Islet precursor cell (in vitro differentiated cells): ENCODE data around the gene HOGA1.
"Not testable (repeated sequence)": the region's sequence is repeated elsewhere in the genome, so short reads cannot be mapped to it uniquely, and the experiment has no call there.

Source experiments
- DNase-seq: peaks from one replicate; pipeline ENCODE4 v3.0.0-alpha.2; 2018

HOGA1 gene

DNA sequence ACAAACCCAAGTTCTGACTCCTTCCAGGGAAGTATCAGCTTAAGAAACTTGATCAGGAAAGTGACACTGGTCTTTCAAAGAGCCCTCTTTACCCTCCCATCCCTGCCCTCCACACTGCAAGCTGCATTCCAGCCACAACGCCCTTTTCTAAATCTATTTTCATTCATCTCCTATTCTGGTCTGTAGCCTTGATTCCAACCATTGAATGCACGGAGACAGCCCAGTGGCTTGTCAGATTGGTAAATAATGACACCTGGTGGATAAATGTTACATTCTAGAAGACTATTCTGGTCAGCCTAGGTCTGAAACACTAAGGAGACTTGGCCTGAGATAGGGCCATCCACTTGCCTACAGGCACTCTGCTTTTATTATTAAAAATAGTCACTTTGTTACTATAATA is 28.2 kb downstream of the HOGA1 start:
- DNase-seq = peak; percentile 64

DNA sequence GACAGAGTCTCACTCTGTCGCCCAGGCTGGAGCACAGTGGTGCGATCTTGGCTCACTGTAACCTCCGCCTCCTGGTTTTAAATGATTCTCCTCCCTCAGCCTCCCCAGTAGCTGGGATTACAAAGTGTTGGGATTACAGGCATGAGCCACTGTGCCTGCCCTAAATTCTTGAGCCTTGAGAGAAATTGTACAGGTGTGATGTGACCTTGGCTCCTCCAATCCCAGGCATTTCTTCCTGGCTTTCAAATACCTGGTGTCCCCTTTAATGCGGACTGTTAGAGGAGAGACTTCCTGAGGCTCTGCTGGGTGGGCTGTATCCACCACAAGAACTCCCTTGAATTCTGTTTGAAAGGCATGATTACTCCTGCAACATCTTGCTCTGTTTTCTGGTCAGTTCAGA is 34.1 kb downstream of the HOGA1 start:
- DNase-seq = no peak

DNA sequence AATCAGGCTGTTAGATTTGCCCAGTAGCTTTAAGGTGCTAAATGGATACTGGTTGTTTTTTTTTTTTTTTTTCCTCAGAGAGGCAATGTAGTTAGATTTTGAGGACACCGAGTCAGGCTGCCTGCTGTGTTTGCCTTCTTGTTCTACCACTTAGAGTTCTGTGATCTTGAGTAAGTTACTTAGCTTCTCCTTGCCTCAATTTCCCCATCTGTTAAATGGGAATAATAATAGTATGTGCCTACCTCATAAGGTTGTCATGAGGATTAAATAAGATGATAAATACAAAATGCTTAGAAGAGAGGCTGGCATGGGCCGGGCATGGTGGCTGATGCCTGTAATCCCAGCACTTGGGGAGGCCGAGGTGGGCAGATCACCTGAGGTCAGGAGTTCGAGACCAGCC is 34.5 kb downstream of the HOGA1 start:
- DNase-seq = no peak

DNA sequence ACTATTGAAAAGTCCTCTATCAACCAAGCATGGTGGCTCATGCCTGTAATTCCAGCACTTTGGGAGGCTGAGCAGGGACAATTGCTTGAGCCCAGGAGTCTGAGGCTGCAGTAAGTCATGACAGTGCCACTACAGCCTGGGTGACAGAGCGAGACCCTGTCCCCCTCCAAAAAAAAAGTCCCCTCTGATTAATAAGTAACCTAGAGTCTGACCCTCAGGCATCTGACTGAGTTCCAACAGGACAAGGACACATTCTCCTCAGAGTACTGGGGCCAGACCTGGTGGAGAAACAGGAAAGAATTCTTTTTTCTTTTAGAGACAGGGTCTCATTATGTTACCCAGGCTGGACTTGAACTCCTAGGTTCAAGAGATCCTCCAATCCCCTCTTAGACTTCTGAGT is 39.1 kb downstream of the HOGA1 start:
- no peak for DNase-seq

DNA sequence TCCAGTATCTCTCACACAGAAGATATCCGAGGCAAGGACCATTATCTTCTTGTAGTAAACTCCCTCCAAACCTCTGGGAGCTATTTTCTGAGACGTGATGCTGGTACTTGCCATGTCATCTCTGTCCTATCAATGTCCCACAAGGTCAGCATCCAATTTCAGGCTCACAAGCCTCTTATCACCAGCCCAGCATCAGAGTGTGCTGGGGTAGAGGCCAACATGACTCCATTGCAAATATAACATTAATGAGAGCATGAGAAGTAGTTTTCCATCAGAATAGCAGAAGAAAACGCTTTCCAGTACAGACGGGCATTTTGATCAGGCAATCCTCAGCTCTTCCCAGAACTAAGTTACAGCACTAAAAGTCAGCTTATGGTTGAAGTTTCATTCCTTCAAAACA is 43.5 kb downstream of the HOGA1 start:
- no peak for DNase-seq

DNA sequence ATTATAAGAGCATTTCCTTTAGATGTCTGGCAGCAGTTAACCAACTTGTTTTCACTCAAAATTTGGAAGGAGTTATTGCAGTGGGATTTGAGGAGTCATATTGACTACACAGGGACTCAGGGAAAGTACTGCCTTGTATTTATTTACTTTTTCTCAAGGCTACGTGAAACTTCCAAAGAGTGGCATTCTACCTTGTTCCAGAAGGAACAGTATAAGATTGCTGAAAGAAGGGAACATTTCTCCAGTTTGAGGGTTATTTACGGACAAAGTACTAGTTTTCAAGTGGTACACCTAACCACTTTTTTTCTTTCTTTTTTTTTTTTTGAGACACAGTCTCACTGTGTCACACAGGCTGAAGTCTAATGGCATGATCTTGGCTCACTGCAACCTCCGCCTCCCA is 44.0 kb downstream of the HOGA1 start:
- DNase-seq = no peak

DNA sequence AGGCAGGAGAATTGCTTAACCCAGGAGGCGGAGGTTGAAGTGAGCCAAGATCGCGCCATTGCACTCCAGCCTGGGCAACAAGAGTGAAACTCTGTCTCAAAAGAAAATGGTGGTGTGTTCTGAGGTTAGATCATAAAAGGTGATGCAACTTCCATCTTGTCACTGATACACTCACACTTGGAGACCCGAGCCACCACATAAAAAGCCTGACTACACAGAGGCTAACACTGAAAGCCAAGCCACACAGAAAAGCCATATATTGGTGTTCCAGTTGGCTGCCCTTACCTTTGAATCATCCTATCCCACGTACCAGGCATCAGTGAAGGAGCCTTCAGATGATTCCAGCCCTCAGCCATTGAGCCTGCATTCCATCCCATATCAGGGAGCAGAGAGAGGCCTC is 45.1 kb downstream of the HOGA1 start:
- no peak for DNase-seq

DNA sequence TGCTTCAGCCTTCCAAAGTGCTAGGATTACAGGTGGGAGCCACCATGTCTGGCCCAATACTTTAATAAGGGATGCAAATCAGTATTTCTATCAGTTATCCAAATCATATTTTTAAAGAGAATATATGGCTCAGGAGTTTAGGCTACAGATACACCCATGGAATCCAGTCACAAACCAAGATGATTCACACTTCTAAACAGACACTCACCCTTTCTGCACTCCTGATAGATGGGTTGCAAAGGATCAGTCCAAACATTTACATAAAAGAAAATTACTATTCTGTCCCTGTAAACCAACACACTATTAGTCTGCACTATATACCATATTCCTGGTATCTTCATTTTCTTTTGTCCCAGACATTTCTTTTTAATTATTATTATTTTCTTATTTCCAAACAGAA is 46.9 kb downstream of the HOGA1 start:
- DNase-seq = no peak

DNA sequence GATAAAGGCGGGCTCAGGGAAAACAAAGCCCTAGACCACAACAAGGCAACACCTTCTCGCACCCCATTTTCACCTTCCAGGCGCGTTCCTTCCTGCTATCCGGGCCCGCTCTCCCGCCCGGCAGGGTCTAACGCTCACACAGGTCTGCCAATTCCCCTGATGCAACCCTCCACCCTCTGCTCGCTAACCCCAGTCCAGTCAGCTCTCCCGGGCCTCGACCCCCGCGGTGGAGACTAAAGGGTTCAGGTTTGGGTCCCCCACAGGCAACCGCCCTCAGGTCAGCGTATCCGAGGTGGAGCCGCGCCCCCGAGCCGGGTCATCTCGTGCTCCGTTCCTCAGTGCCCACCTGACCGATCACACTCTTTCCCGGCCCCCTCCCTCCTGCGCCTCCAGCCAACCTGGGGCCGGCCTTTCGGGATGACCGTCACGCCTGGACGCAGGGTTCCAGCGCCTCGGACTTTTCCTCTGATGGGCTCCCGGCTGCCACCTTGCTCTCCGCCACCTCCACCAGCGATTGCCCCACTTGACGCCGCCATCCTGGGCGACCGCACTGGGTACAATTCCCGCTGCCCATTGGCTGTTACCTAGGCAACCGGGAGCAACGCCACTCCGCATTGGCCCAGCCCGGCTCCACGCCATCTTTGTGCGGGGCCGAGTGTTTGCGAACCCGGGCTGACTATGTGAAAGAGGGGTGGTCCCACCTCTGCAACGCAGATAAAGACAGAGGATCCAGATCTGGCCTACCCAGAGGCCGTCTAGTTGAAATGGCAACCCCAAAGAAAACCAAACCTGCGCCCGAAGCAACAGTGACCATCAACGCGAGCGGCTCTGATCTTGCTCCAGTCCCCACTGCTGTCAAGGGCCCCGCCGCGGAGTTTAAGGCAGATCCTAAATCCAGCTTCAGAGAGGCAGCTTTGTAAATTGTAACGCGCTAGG is 49.0 kb downstream of the HOGA1 start, which contains the start of gene MORN4:
MORN4 (minus strand) TSS at position 552 of the 936 bp plus-strand sequence. CDS start 13,847 bp downstream, outside the sequence.
- DNase-seq = peak; percentile 96

DNA sequence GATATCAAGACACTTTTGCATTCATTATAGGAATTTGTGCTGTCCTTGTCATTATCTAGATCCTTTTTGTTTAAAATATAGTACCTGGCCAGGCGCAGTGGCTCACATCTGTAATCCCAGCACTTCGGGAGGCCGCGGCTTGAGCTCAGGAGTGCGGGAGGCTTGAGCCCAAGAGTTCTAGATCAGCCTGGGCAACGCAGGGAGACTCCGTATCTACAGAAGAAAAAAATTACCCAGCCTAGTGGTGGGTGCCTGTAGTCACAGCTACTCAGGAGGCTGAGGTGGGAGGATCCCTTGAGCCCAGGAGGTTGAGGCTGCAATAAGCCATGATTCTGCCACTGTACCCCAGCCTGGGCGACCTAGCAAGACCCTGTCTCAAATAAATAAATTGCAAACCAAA is 49.7 kb downstream of the HOGA1 start:
- peak; percentile 53 for DNase-seq

DNA sequence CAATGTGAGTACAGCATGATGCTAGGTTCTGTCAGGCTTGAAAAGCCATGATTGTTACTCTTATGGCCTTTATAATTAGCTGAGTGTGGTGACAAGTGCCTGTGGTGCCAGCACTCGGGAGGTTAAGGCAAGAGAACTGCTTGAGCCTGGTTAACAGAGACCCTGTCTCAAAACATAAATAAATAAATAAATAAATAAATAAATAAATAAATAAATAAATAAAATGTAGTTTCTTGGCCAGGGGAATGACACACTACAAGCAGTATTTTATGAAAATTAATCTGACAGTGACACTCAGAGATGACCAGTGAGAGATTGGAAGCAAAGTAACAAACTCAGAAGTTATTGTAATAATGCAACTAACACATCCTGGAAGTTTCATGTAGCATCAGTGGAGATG is 51.4 kb downstream of the HOGA1 start:
- DNase-seq = no peak

DNA sequence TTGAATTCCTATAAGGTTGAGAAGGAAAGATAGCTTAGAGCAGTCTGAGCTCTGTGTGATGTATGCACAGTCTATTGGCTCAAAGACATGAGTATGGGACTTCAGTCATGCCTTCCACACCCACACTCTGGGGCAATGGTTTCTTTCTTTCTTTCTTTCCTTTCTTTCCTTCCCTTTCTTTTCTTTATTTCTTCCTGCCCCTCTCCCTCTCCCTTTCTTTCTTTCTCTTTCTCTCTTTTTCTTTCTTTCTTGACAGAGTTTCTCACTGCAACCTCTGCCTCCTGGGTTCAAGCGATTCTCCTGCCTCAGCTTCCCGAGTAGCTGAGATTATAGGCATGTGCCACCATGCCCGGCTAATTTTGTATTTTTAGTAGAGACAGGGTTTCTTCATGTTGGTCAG is 54.9 kb downstream of the HOGA1 start:
- DNase-seq = not testable (repeated sequence)

DNA sequence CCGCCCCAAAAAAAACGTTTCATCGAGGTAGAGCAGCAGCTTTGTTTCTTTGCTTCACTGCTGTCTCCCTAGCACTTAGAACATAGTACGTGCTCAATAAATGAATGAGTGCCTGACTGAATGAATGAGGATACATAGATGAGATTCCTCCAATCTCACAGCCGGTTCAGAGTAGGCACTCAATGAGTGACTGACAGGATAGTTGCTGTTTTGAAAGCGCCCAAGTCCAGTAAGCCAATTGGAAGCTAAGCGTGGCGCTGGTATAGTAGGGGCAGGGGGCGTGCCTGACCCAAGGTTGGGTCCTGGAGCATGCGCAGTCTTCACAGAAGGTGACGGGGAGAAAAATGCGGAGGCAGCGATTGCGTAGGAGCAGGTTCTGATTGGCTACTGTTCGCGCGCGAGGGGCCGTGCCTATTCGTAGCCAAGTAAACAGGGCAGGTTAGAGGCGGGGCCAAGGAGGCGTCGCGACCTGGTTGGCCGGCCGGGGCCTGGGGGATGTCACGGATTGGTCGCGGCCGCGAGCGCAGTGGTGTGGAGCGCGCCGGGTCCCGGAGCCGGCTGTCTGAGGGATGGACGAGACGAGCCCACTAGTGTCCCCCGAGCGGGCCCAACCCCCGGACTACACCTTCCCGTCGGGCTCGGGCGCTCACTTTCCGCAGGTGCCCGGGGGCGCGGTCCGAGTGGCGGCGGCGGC is 56.1 kb downstream of the HOGA1 start, which contains the start of gene PI4K2A:
PI4K2A (plus strand) TSS at position 498 of the 694 bp plus-strand sequence; CDS start at position 570, 72 bp downstream.
- DNase-seq = peak; percentile 100

DNA sequence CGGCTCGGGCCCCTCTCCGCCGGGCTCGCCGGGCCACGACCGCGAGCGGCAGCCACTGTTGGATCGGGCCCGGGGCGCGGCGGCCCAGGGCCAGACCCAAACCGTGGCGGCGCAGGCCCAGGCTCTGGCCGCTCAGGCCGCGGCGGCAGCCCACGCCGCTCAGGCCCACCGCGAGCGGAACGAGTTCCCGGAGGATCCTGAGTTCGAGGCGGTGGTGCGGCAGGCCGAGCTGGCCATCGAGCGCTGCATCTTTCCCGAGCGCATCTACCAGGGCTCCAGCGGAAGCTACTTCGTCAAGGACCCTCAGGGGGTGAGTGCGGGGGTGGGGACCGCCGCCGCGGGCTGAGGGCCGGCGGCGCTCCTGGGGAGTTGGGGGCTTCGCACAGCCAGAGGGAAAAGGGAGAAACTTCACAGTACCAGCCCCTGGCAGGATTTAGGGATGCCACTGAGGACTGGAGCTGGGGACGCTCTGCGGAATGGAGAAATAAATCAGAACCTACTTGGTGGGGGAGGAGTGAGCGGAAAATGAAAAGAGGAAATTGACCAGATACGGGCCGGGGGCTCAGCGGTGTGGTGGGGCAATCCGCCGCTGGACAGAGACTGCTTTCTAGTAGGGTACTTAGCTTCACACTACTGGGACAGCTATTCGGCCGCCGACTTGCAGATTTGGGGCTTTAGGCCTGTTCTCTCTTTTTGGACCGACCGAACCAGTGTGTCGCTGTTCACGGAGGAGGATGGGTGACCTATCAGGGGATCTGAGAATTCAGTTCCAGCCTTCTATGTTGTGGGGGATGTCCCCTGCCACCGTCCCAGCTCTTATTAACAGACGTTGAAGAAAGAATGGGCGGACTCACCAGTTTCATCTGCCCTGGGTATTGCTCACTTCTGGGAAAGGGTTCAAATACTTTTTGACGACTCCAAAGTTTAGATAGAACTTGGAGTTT is 57.0 kb downstream of the HOGA1 start:
- DNase-seq = peak; percentile 79

DNA sequence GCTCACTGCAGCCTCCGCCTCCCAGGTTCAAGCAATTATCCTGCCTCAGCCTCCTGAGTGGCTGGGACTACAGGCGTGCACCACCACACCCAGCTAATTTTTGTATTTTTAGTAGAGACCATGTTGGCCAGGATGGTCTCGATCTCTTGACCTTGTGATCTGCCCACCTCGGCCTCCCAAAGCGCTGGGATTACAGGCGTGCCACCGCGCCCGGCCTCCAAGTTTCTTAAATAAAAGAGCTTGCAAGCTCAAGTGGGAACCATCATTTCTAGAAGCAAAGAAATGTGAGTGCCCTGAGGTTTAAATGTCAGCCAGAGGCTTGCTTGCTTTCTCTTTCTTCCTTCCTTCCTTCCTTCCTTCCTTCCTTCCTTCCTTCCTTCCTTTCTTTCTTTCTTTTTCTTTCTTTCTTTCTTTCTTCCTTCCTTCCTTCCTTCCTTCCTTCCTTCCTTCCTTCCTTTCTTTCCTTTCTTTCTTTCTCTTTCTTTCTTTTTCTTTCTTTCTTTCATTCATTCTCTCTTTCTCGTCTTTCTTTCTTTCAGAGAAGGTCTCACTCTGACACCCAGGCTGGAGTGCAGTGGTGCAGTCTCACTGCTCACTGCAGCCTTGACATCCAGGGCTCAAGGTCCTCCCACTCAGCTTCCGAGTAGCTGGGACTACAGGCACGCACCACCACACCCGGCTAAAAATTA is 58.4 kb downstream of the HOGA1 start:
- not testable (repeated sequence) for DNase-seq

DNA sequence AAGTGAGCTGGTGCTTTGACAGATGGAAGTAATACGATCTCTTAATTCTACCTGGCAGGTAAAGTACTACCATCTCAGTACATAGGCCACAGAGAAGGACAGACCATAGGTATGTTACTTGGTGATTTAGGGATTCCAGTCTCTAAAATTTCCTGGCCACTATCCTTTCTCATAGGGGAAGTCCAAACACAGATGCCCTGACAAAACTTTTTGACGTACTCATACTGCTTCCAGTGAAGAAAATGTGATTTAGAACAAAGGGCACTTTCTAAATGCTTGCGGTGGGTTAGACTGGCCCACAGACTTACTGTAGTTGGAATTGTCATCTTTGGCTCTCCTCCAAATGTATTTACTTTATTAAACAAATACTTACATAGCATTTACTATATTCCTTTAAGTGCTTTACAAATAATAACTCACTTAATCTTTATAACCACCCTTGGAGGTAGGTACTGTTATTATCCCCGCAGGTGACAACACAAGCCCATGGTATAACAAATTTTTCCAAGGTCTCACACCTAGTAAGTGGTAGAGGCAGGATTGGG is 59.3 kb downstream of the HOGA1 start:
- no peak for DNase-seq

DNA sequence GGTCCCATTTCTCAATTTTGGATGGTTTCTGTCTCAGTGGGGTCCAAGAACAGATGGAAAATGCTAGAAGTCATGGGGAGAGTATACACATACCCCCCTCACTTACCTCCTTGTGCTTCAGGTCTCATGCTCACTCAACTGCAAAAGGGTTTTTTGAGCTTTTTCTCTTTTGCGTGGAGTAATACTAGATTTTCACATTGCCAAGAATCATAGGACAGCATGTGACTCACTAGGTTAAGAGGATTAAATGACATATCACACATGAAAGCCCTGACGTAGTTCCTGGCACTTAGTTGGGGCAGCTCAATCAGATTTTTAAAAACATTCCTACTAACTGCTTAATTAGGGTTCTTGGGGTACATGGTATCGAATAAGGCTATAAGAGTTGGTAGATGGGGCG is 60.7 kb downstream of the HOGA1 start:
- no peak for DNase-seq

DNA sequence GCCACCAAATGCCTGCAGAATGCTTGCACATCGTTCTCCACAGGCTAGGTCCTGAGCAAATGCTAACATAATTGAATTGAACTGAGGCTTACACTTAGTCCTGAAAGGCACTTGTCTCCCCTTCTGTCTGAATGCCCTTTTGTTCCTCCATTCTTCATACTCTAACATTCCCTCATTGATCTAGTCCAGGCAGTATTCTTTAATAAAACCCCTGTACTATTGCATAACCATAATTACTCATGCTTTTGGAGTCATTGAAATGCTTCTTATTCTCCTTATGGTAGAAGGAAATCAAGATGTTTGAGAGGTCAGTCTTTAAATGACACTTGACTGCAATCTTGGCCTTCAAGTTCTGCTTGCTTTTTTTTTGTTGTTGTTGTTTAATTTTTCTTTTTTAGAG is 63.4 kb downstream of the HOGA1 start:
- no peak for DNase-seq

DNA sequence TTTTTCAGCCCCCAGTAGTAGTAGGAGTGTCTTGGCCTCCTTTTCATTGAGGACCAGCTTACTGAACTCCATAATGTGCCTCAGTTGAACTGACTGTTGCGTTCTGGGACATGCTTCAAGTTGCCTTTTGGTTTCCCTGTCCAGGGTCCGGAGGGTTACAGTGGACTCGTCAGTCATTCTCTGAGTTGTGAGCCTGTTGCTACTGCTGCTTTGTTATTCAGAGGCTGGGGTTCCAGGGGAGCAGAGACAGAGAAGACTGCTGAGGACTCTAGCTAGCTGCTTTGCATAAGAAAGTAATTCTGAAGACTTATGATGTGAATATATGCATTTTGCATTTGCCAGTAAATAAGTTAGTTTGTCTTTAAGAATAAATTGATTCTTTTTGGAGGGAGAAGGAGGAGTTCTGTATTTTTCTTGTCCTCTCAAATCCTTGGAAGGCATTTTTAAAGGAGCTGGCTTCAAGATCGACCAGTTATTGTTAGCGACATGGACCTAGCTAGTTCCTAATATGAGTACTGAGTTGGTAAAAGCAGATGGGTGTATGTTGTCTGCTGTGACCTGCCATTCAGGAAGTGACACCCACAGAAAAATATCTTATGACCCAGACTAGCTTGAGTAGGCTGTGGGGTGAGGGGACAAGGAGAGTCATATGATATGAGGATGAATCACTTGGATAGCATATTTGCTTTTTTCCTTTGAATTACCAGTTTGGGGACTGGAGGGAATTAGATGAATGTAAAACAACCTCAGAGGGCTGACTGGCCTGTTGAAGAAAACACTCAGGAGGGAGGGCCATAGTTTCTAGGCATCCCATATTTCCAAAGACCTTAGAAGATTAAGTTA is 64.6 kb downstream of the HOGA1 start:
- DNase-seq = peak; percentile 58

DNA sequence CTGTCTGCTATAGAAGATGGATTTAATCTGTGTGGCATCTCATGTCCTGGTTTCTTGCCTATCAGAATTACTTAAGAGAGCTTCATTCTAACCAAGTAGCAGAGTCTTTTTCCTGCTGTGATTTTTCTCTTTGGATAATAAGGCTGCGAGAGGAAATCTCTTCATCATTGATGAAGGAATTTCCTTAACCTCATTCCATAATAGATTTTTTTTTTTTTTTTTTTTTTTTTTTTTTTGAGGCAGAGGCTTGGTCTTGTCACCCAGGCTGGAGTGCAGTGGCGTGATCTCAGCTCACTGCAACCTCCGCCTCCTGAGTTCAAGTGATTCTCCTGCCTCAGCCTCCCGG is 65.2 kb downstream of the HOGA1 start:
- DNase-seq = not testable (repeated sequence)

DNA sequence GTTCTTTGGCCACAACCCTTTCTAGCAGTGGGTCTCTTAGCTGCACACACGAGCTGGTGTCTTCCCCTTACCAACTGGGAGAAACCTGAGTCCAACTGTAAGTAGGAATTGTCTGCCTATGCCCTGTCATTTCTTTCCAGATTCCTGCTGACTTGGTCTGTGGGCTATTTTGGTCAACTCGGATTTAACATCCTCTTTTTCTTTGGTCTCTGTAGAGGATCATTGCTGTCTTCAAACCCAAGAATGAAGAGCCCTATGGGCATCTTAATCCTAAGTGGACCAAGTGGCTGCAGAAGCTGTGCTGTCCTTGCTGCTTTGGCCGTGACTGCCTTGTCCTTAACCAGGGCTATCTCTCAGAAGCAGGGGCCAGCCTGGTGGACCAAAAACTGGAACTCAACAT is 66.5 kb downstream of the HOGA1 start:
- DNase-seq = no peak
